DMS 273 (cell line): ENCODE results near the gene ACBD4.

Experiments used
- DNase-seq: peaks from one replicate; lab custom pipeline; 2025; ENCODE audit not compliant: unreplicated experiment; lab: John Stamatoyannopoulos, UW

Gene ACBD4

GRCh38 chr17:45149669-45150664, 14.5 kb downstream of the ACBD4 start:
- DNase-seq, result peak; percentile 84

- peak; percentile 49 for DNase-seq
Measured at GRCh38 chr17:45150911-45151809, 15.7 kb downstream of the ACBD4 start.

- no peak for DNase-seq
Measured at GRCh38 chr17:45155029-45155428, 19.5 kb downstream of the ACBD4 start.

GRCh38 chr17:45155483-45155882, 20.0 kb downstream of the ACBD4 start:
- DNase-seq, result no peak

GRCh38 chr17:45156242-45156641, 20.8 kb downstream of the ACBD4 start:
- DNase-seq, result no peak

- peak; percentile 86 for DNase-seq
Measured at GRCh38 chr17:45160447-45161287, 25.2 kb downstream of the ACBD4 start.

GRCh38 chr17:45161288-45162024, 26.0 kb downstream of the ACBD4 start, which contains the start of gene HEXIM2:
TSS of gene HEXIM2 (plus strand) at chr17:45161875. CDS start at chr17:45162794, 919 bp downstream.
- DNase-seq, result peak; percentile 100

GRCh38 chr17:45162025-45162687, 26.7 kb downstream of the ACBD4 start:
- DNase-seq, result no peak

- no peak for DNase-seq
Measured at GRCh38 chr17:45164734-45165269, 29.3 kb downstream of the ACBD4 start.

GRCh38 chr17:45168991-45169752, 33.7 kb downstream of the ACBD4 start:
- no peak for DNase-seq

- no peak for DNase-seq
Measured at GRCh38 chr17:45170280-45170930, 34.9 kb downstream of the ACBD4 start.

- peak; percentile 59 for DNase-seq
Measured at GRCh38 chr17:45170931-45171337, 35.4 kb downstream of the ACBD4 start.

GRCh38 chr17:45171338-45172231, 36.1 kb downstream of the ACBD4 start:
- DNase-seq, result peak; percentile 81

GRCh38 chr17:45172232-45172540, 36.7 kb downstream of the ACBD4 start:
- no peak for DNase-seq

GRCh38 chr17:45172541-45173286, 37.2 kb downstream of the ACBD4 start:
- peak; percentile 91 for DNase-seq

GRCh38 chr17:45175759-45176115, 40.2 kb downstream of the ACBD4 start:
- DNase-seq, result no peak
